Common myeloid progenitor, CD34-positive (primary cell): ENCODE data around the gene S100A12.

Experiments
- CTCF ChIA-PET: fragments of 350-600 bp; sonication (Branson Sonifier 250); formaldehyde crosslinking; loops from one replicate; lab custom pipeline; 2021; ENCODE audit warnings: antibody characterized with exemption; lab: Charles Lee
- POLR2A ChIA-PET: fragments of 350-600 bp; sonication (Branson Sonifier 250); formaldehyde crosslinking; loops from one replicate; lab custom pipeline; 2021; ENCODE audit warnings: antibody characterized with exemption; lab: Charles Lee
- DNase-seq, 3 donors: peaks; one replicate each; pipeline versions ENCODE4 v3.0.0 to v3.0.0-alpha.2; 2013
- H3K27ac ChIP-seq, 2 experiments: 1 replicate in 1 of 2; 2 replicates in 1 of 2; pipeline ENCODE4 v1.7.0; 2013; ENCODE audit warnings: inconsistent platforms in 2 of 2, low read length in 2 of 2, mild to moderate bottlenecking in 2 of 2, low read depth in 1 of 2, moderate library complexity in 1 of 2; ENCODE audit not compliant: severe bottlenecking in 2 of 2, insufficient read depth in 1 of 2, poor library complexity in 1 of 2
- H3K27me3 ChIP-seq, 5 experiments: replicated peaks in 2 of 5; 1 replicate in 3 of 5; 2 replicates in 2 of 5; pipeline versions ENCODE4 v1.6.1 to v1.7.0; 2013; ENCODE audit warnings: low read length in 4 of 5, mild to moderate bottlenecking in 2 of 5, moderate library complexity in 2 of 5, inconsistent platforms in 1 of 5; ENCODE audit not compliant: insufficient read depth in 5 of 5, control insufficient read depth in 4 of 5
- H3K36me3 ChIP-seq, 4 experiments: 1 replicate in 2 of 4; 2 replicates in 2 of 4; pipeline versions ENCODE4 v1.6.1 to v1.7.0; 2013; ENCODE audit warnings: low read length in 3 of 4, control low read depth in 1 of 4, mild to moderate bottlenecking in 1 of 4; ENCODE audit not compliant: control insufficient read depth in 4 of 4, insufficient read depth in 4 of 4
- H3K4me1 ChIP-seq, 4 experiments: 1 replicate in 3 of 4; 2 replicates in 1 of 4; pipeline versions ENCODE4 v1.6.1 to v1.7.1; 2013; ENCODE audit warnings: low read length in 3 of 4, mild to moderate bottlenecking in 3 of 4, control low read depth in 1 of 4, inconsistent platforms in 1 of 4, moderate library complexity in 1 of 4; ENCODE audit not compliant: control insufficient read depth in 4 of 4, insufficient read depth in 4 of 4; ENCODE audit errors: control extremely low read depth in 1 of 4
- H3K4me3 ChIP-seq, 7 experiments: 1 replicate in 4 of 7; 2 replicates in 3 of 7; pipeline versions ENCODE4 v1.5.1 to v1.7.0; 2013; ENCODE audit warnings: mild to moderate bottlenecking in 7 of 7, low read length in 6 of 7, moderate library complexity in 6 of 7, inconsistent platforms in 2 of 7, low read depth in 2 of 7, control low read depth in 1 of 7; ENCODE audit not compliant: insufficient read depth in 4 of 7, control insufficient read depth in 1 of 7; ENCODE audit errors: extremely low read depth in 1 of 7
- H3K9me3 ChIP-seq, 5 experiments: 1 replicate in 4 of 5; 2 replicates in 1 of 5; pipeline versions ENCODE4 v1.6.1 to v1.7.1; 2013; ENCODE audit warnings: low read length in 4 of 5, mild to moderate bottlenecking in 2 of 5, inconsistent platforms in 1 of 5, low read depth in 1 of 5, moderate library complexity in 1 of 5; ENCODE audit not compliant: control insufficient read depth in 4 of 5, insufficient read depth in 2 of 5; ENCODE audit errors: control extremely low read depth in 1 of 5
- WGBS: methylation state at CpG from one replicate; pipeline ENCODE4 v1.1.5; 2013; ENCODE audit not compliant: insufficient coverage; 5-methylcytosine and 5-hydroxymethylcytosine counted together

S100A12 gene

GRCh38 chr1:153345187-153346076 lies 30.0 kb downstream of the S100A12 start:
- CTCF ChIA-PET: interaction anchor here (1.2 to 4.2 kb wide), 6 partner anchors 7 to 165 kb away, joined by 3 to 25 read pairs (median 6); no protein-coding TSS in a partner anchor
- WGBS: 86% methylated on average over 12 of the region's 14 CpGs

GRCh38 chr1:153344718-153345025 lies 30.7 kb downstream of the S100A12 start:
- peak in 2 of 3 donors; percentile 77 to 81 for DNase-seq
- Histone ChIP-seq H3K27me3 (no peaks in the 10 kb centered on the region), H3K27ac (peak overlapping the region in 1 of 2 experiments; percentile 80), H3K4me1 (peaks cover 27 to 60% (median 58%) of the 10 kb centered on the region in 4 experiments), H3K36me3 (no peaks in the 10 kb centered on the region), H3K9me3 (no peaks in the 10 kb centered on the region), H3K4me3 (peak overlapping the region in 2 of 7 experiments; percentile 21 to 31)
- WGBS: 100% methylated on average over 1 of the region's 3 CpGs
- ChIA-PET POLR2A (interaction anchor here (1.4 kb wide), 1 partner anchor 35 kb away, joined by 3 read pairs; no protein-coding TSS in a partner anchor), CTCF (interaction anchor here (1.3 to 4.2 kb wide), 4 partner anchors 8 to 83 kb away, joined by 3 to 25 read pairs (median 7); no protein-coding TSS in a partner anchor)

More at GRCh38 chr1:153345187-153346076, 30.0 kb downstream of the S100A12 start:
- Histone ChIP-seq H3K4me3 (peak overlapping the region in 2 of 7 experiments; percentile 35 to 41), H3K4me1 (peaks cover 27 to 59% (median 52%) of the 10 kb centered on the region in 4 experiments), H3K27me3 (no peaks in the 10 kb centered on the region), H3K9me3 (no peaks in the 10 kb centered on the region), H3K36me3 (no peaks in the 10 kb centered on the region), H3K27ac (no peak overlapping the region)
- peak in 1 of 3 donors; percentile 48 for DNase-seq
- POLR2A ChIA-PET: interaction anchor here (1.4 kb wide), 1 partner anchor 34 kb away, joined by 3 read pairs; no protein-coding TSS in a partner anchor

GRCh38 chr1:153343811-153344717 lies 31.4 kb downstream of the S100A12 start:
- Histone ChIP-seq H3K4me3 (peak overlapping the region in 2 of 7 experiments; percentile 21 to 31), H3K27me3 (no peaks in the 10 kb centered on the region), H3K27ac (peak overlapping the region; percentile 22 to 80), H3K4me1 (peaks cover 27 to 66% (median 60%) of the 10 kb centered on the region in 4 experiments), H3K36me3 (no peaks in the 10 kb centered on the region), H3K9me3 (no peaks in the 10 kb centered on the region)
- DNase-seq: peak; percentile 77 to 97 (median 95)
- CTCF ChIA-PET: interaction anchor here (1.0 to 4.2 kb wide), 6 partner anchors 9 to 151 kb away, joined by 3 to 25 read pairs (median 4); no protein-coding TSS in a partner anchor
- WGBS: 57% methylated on average over 6 of the region's 9 CpGs
- POLR2A ChIA-PET: interaction anchor here (1.4 kb wide), 1 partner anchor 35 kb away, joined by 3 read pairs; no protein-coding TSS in a partner anchor

GRCh38 chr1:153343040-153343681 lies 32.3 kb downstream of the S100A12 start:
- DNase-seq: peak in 2 of 3 donors; percentile 53 to 70
- H3K4me1 ChIP-seq: peaks cover 27 to 66% (median 60%) of the 10 kb centered on the region in 4 experiments
- no peaks in the 10 kb centered on the region for H3K9me3 ChIP-seq
- H3K4me3 ChIP-seq: peak overlapping the region in 2 of 7 experiments; percentile 30 to 50
- ChIA-PET POLR2A (interaction anchor here (0.5 kb wide), 1 partner anchor 1575 kb away, joined by 3 read pairs; no protein-coding TSS in a partner anchor), CTCF (interaction anchor here (0.8 to 4.2 kb wide), 6 partner anchors 10 to 152 kb away, joined by 3 to 25 read pairs (median 4); partner anchors contain the start of gene PGLYRP3)
- H3K27ac ChIP-seq: peak overlapping the region in 1 of 2 experiments; percentile 62
- 24% methylated on average over 5 of the region's 5 CpGs for WGBS
- H3K27me3 ChIP-seq: no peaks in the 10 kb centered on the region
- H3K36me3 ChIP-seq: no peaks in the 10 kb centered on the region

- Histone ChIP-seq H3K27me3 (no peaks in the 10 kb centered on the region), H3K9me3 (no peaks in the 10 kb centered on the region), H3K4me1 (peaks cover 27 to 66% (median 60%) of the 10 kb centered on the region in 4 experiments), H3K27ac (peak overlapping the region in 1 of 2 experiments; percentile 62), H3K4me3 (no peak overlapping the region), H3K36me3 (no peaks in the 10 kb centered on the region)
- ChIA-PET CTCF (interaction anchor here (0.8 to 4.2 kb wide), 3 partner anchors 11 to 153 kb away, joined by 3 to 25 read pairs (median 4); partner anchors contain the start of gene PGLYRP3), POLR2A (no interaction called here)
- 71% methylated on average over 3 of the region's 3 CpGs for WGBS
- peak in 2 of 3 donors; percentile 61 to 68 for DNase-seq
Measured at GRCh38 chr1:153342178-153342577, 33.2 kb downstream of the S100A12 start.

GRCh38 chr1:153341431-153341934 lies 33.9 kb downstream of the S100A12 start:
- ChIA-PET CTCF (interaction anchor here (4.2 kb wide), 1 partner anchor 11 kb away, joined by 25 read pairs; no protein-coding TSS in a partner anchor), POLR2A (no interaction called here)
- DNase-seq: no peak
- H3K27me3 ChIP-seq: no peaks in the 10 kb centered on the region
- H3K36me3 ChIP-seq: no peaks in the 10 kb centered on the region
- 100% methylated on average over 3 of the region's 4 CpGs for WGBS
- H3K9me3 ChIP-seq: no peaks in the 10 kb centered on the region
- H3K27ac ChIP-seq: no peak overlapping the region
- no peak overlapping the region for H3K4me3 ChIP-seq
- H3K4me1 ChIP-seq: peaks cover 25 to 64% (median 58%) of the 10 kb centered on the region in 4 experiments
